Measurements from ENCODE around the gene ENTHD1.

GRCh38 chr22:39898997-39899396, 5.4 kb upstream of the ENTHD1 start:
- TF ChIP-seq EZH2 (IDR thresholded peaks at IDR 0.05) (no peak), POLR2AphosphoS5 (IDR thresholded peaks at IDR 0.05; ENCODE audit: borderline replicate concordance, low read depth, low read length) (no peak), FOXP2 (optimal IDR thresholded peaks at IDR 0.05; ENCODE audit: control extremely low read depth, extremely low read length, insufficient read depth) (no peak)
